Stimulated activated CD4-positive, alpha-beta T cell treated with anti-CD3 and anti-CD28 coated beads, Interleukin-12 subunit alpha, Interleukin-12 subunit beta, amount 100 ng/mL, for 24 hours (primary cell): ENCODE measurements around the gene EID3.
"Not testable (repeated sequence)": the region's sequence is repeated elsewhere in the genome, so short reads cannot be mapped to it uniquely, and the experiment has no call there.

Experiments
- DNase-seq, 2 experiments: peaks; one replicate each; pipeline ENCODE4 v3.0.0-alpha.2; 2020; ENCODE audit warnings: low read depth in 2 of 2

EID3 gene

GRCh38 chr12:104303538-104304151 is at the start of gene EID3:
Gene EID3, plus strand, starts transcription at chr12:104303739. Its CDS starts 196 bp downstream, at chr12:104303935.
- peak; percentile 75 to 86 for DNase-seq

GRCh38 chr12:104257913-104258472 is 45.5 kb upstream of the EID3 start:
- DNase-seq, result no peak

- DNase-seq, result no peak
Observed at GRCh38 chr12:104258476-104259067, 45.0 kb upstream of the EID3 start.

GRCh38 chr12:104263026-104263425 is 40.5 kb upstream of the EID3 start:
- no peak for DNase-seq

- no peak for DNase-seq
Observed at GRCh38 chr12:104263580-104264358, 39.8 kb upstream of the EID3 start.

GRCh38 chr12:104265436-104265835 is 38.1 kb upstream of the EID3 start:
- not testable (repeated sequence) for DNase-seq

- no peak for DNase-seq
Observed at GRCh38 chr12:104272938-104273337, 30.6 kb upstream of the EID3 start.

GRCh38 chr12:104273503-104273902 is 30.0 kb upstream of the EID3 start:
- no peak for DNase-seq

- DNase-seq, result no peak
Observed at GRCh38 chr12:104274811-104275210, 28.7 kb upstream of the EID3 start.

- DNase-seq, result no peak
Observed at GRCh38 chr12:104275689-104276088, 27.9 kb upstream of the EID3 start.

- no peak for DNase-seq
Observed at GRCh38 chr12:104276273-104277131, 27.0 kb upstream of the EID3 start.

GRCh38 chr12:104279164-104279563 is 24.4 kb upstream of the EID3 start:
- no peak for DNase-seq

GRCh38 chr12:104280111-104280510 is 23.4 kb upstream of the EID3 start:
- no peak for DNase-seq

- DNase-seq, result no peak
Observed at GRCh38 chr12:104280717-104281458, 22.7 kb upstream of the EID3 start.

GRCh38 chr12:104281636-104282035 is 21.9 kb upstream of the EID3 start:
- DNase-seq, result no peak

GRCh38 chr12:104282109-104282508 is 21.4 kb upstream of the EID3 start:
- DNase-seq, result no peak

- DNase-seq, result no peak
Observed at GRCh38 chr12:104285740-104286515, 17.6 kb upstream of the EID3 start.

- DNase-seq, result peak; percentile 83 to 86
Observed at GRCh38 chr12:104286516-104287482, 16.7 kb upstream of the EID3 start.
